Kidney capillary endothelial cell (primary cell): ENCODE data around the gene ZNF469.

Experiments used
- DNase-seq: peaks from one replicate; pipeline ENCODE4 v3.0.0-alpha.2; 2018; ENCODE audit warnings: low spot score

The ZNF469 gene

GRCh38 chr16:88378401-88378800 is 4.4 kb upstream of the ZNF469 start:
- DNase-seq = no peak

- DNase-seq = no peak
These were observed 3.7 kb upstream of the ZNF469 start for GRCh38 chr16:88378836-88379693.

- no peak for DNase-seq
These were observed 3.1 kb upstream of the ZNF469 start for GRCh38 chr16:88379694-88380040.

GRCh38 chr16:88380099-88380498 is 2.7 kb upstream of the ZNF469 start:
- no peak for DNase-seq

- DNase-seq = no peak
These were observed 2.1 kb upstream of the ZNF469 start for GRCh38 chr16:88380619-88381018.

GRCh38 chr16:88381820-88382451 is 823 bp upstream of the ZNF469 start:
- no peak for DNase-seq

- no peak for DNase-seq
These were observed 852 bp downstream of the ZNF469 start for GRCh38 chr16:88383401-88384221.

- no peak for DNase-seq
These were observed 1.7 kb downstream of the ZNF469 start for GRCh38 chr16:88384222-88385111.

GRCh38 chr16:88385112-88385594 is 2.4 kb downstream of the ZNF469 start:
- no peak for DNase-seq

- DNase-seq = no peak
These were observed 3.4 kb downstream of the ZNF469 start for GRCh38 chr16:88385831-88386815.

GRCh38 chr16:88387180-88387765 is 4.5 kb downstream of the ZNF469 start:
- DNase-seq = no peak

- DNase-seq = no peak
These were observed 5.3 kb downstream of the ZNF469 start for GRCh38 chr16:88387941-88388627.

GRCh38 chr16:88389191-88389590 is 6.4 kb downstream of the ZNF469 start:
- no peak for DNase-seq

GRCh38 chr16:88389621-88390160 is 6.9 kb downstream of the ZNF469 start:
- no peak for DNase-seq

GRCh38 chr16:88390265-88390664 is 7.5 kb downstream of the ZNF469 start:
- DNase-seq = no peak

GRCh38 chr16:88390735-88391134 is 8.0 kb downstream of the ZNF469 start:
- DNase-seq = no peak

- DNase-seq = no peak
These were observed 8.5 kb downstream of the ZNF469 start for GRCh38 chr16:88391144-88391850.

GRCh38 chr16:88392111-88392510 is 9.4 kb downstream of the ZNF469 start:
- DNase-seq = no peak
